HG03066 (cell line): ENCODE data around the gene PKNOX1.
"Not testable (repeated sequence)": the region's sequence is repeated elsewhere in the genome, so short reads cannot be mapped to it uniquely, and the experiment has no call there.

ENCODE experiments used
- ATAC-seq: cut with Tn5 transposase; IDR thresholded peaks from one replicate; pipeline ENCODE4 v1.9.1; 2021; ENCODE audit warnings: low read depth; ENCODE audit not compliant: unreplicated experiment

PKNOX1 gene

GRCh38 chr21:43044547-43044946, 70.2 kb downstream of the PKNOX1 start:
- ATAC-seq, result not testable (repeated sequence)

- not testable (repeated sequence) for ATAC-seq
Measured at GRCh38 chr21:43045165-43045875, 71.0 kb downstream of the PKNOX1 start.

- not testable (repeated sequence) for ATAC-seq
Measured at GRCh38 chr21:43045876-43046821, 71.8 kb downstream of the PKNOX1 start.

- not testable (repeated sequence) for ATAC-seq
Measured at GRCh38 chr21:43053112-43053511, 78.8 kb downstream of the PKNOX1 start.

GRCh38 chr21:43062955-43063664, 88.7 kb downstream of the PKNOX1 start:
- not testable (repeated sequence) for ATAC-seq

- not testable (repeated sequence) for ATAC-seq
Measured at GRCh38 chr21:43064265-43064917, 90.0 kb downstream of the PKNOX1 start.

- not testable (repeated sequence) for ATAC-seq
Measured at GRCh38 chr21:43065991-43066390, 91.6 kb downstream of the PKNOX1 start.

GRCh38 chr21:43066690-43067089, 92.3 kb downstream of the PKNOX1 start:
- not testable (repeated sequence) for ATAC-seq

- ATAC-seq, result not testable (repeated sequence)
Measured at GRCh38 chr21:43068065-43068464, 93.7 kb downstream of the PKNOX1 start.

GRCh38 chr21:43069682-43070081, 95.3 kb downstream of the PKNOX1 start:
- not testable (repeated sequence) for ATAC-seq

- not testable (repeated sequence) for ATAC-seq
Measured at GRCh38 chr21:43072742-43073141, 98.4 kb downstream of the PKNOX1 start.

- not testable (repeated sequence) for ATAC-seq
Measured at GRCh38 chr21:43074401-43075169, 100.2 kb downstream of the PKNOX1 start.

GRCh38 chr21:43075170-43076022, 101.0 kb downstream of the PKNOX1 start, which contains the start of gene CBS:
Gene CBS (minus strand): TSS chr21:43075835. CDS start chr21:43072193, 3,642 bp downstream.
- not testable (repeated sequence) for ATAC-seq

GRCh38 chr21:43076023-43076637, 101.8 kb downstream of the PKNOX1 start:
- ATAC-seq, result not testable (repeated sequence)

- ATAC-seq, result not testable (repeated sequence)
Measured at GRCh38 chr21:43076643-43077042, 102.3 kb downstream of the PKNOX1 start.

- not testable (repeated sequence) for ATAC-seq
Measured at GRCh38 chr21:43082587-43083300, 108.4 kb downstream of the PKNOX1 start.
